Bronchial epithelial cell (primary cell): ENCODE results near the gene CYRIA. TPM values are rescaled to one million over a fixed set of nuclear protein-coding genes. Genes with fewer than 3 reads are reported as not detected.
A peak's percentile ranks its signal among the peaks of the same experiment; 100 is the strongest.

ENCODE experiments used
- DNase-seq: peaks from one replicate; pipeline ENCODE4 v3.0.0-alpha.2; 2010; ENCODE audit warnings: low read depth
- FAIRE-seq: peaks from 2 replicates; lab custom pipeline; 2011; peaks lifted over from hg19 to GRCh38; lab: Jason Lieb, UNC
- H3K27me3 ChIP-seq: 2 replicates; pipeline ENCODE4 v1.5.1; 2011; ENCODE audit warnings: low read length; ENCODE audit not compliant: control insufficient read depth, insufficient read depth
- H3K36me3 ChIP-seq: 2 replicates; pipeline ENCODE4 v1.5.1; 2011; ENCODE audit warnings: low read length; ENCODE audit not compliant: control insufficient read depth, insufficient read depth
- H3K4me3 ChIP-seq: 2 replicates; pipeline ENCODE4 v1.5.1; 2011; ENCODE audit warnings: mild to moderate bottlenecking, low read depth, low read length, control low read depth
- total RNA-seq: library from RNA; depleted of rRNA; stranded (reverse); fragments of >200 nt; gene quantifications from 2 replicates; pipeline ENCODE4 v1.2.1, GENCODE V29; 2014
- TF ChIP-seq, protein P1 (sequence below): IDR thresholded peaks from 2 replicates; pipeline ENCODE4 v1.5.1; 2011; ENCODE audit warnings: mild to moderate bottlenecking, moderate library complexity, low read length, control low read depth, inconsistent platforms; ENCODE audit not compliant: insufficient read depth, severe bottlenecking

Gene CYRIA
- total RNA-seq, 1 donor from 2014 or later: 0.79 TPM

DNA sequence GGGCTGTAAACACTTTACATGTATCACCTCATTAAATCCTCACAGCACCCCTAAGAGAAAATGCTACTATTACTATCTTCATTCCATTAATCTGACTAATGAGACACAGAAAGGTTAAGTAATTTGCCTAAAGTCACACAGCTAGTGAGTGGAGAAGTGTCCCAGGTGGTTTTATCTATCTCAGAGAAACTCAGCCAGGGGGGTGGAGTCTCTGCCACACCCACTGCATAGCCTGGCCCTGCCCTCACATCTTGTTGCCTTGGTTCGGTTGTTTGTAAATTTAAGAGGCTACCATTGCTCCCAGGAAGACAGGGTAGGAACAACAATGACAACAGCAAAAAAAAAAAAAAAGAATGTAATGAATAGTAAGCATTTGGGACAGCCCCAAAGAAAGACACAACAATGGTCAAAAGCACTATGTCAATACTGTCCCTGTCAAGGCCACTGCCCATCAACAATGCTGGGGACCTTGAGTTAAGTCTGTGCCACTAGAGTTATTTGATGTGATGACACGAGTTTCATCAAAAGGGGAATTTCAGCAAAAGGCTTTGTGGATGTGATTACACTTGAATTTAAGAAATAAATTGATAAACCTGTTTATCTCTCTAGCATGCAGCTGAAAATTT is 17.5 kb downstream of the CYRIA start:
- TF ChIP-seq, protein P1, sequence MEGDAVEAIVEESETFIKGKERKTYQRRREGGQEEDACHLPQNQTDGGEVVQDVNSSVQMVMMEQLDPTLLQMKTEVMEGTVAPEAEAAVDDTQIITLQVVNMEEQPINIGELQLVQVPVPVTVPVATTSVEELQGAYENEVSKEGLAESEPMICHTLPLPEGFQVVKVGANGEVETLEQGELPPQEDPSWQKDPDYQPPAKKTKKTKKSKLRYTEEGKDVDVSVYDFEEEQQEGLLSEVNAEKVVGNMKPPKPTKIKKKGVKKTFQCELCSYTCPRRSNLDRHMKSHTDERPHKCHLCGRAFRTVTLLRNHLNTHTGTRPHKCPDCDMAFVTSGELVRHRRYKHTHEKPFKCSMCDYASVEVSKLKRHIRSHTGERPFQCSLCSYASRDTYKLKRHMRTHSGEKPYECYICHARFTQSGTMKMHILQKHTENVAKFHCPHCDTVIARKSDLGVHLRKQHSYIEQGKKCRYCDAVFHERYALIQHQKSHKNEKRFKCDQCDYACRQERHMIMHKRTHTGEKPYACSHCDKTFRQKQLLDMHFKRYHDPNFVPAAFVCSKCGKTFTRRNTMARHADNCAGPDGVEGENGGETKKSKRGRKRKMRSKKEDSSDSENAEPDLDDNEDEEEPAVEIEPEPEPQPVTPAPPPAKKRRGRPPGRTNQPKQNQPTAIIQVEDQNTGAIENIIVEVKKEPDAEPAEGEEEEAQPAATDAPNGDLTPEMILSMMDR: no peak
- FAIRE-seq: no peak

DNA sequence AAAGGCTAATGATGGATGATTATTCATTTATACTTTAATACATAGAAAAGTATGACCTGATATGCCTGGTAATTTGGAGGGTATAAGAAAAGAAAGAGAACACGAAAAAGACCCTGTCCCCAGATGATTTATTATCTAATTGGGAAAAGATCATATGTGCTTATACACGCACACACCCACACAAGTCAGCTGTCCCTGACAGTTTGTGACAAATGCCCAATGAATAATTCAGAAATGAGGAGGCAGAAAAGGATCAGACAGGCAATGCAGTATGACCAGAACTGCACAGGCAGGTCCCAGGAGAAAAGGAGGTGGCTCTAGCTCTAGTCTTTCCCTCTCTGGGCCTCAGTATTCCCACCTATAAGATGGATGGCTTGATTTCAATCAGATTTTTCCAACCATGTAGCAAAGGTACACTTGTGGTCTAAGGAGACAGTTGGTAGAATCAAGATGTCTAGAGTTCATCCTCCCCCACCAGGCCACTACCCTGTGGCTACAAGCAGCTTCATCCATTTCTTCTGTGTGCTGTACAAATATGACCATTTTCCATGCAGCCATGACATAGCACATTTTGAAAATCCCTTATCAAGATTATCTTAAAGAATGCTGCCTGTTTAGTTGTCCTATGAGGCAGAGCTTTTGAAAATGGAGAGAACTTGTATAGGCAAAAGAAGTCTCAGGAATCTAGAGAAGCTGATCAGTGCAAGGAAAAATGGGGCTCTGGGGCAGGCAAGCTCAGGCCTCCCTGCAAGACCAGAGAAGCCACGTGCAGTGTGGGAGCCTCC is 19.7 kb downstream of the CYRIA start:
- Histone ChIP-seq H3K27me3 (no peaks in the 10 kb centered on the region), H3K4me3 (no peak overlapping the region), H3K36me3 (no peaks in the 10 kb centered on the region)
- TF ChIP-seq, protein P1: no peak
- DNase-seq: no peak
- FAIRE-seq: no peak

More for the DNA sequence above, 17.5 kb downstream of the CYRIA start:
- H3K4me3 ChIP-seq: no peak overlapping the region
- no peaks in the 10 kb centered on the region for H3K36me3 ChIP-seq
- no peaks in the 10 kb centered on the region for H3K27me3 ChIP-seq
- no peak for DNase-seq

DNA sequence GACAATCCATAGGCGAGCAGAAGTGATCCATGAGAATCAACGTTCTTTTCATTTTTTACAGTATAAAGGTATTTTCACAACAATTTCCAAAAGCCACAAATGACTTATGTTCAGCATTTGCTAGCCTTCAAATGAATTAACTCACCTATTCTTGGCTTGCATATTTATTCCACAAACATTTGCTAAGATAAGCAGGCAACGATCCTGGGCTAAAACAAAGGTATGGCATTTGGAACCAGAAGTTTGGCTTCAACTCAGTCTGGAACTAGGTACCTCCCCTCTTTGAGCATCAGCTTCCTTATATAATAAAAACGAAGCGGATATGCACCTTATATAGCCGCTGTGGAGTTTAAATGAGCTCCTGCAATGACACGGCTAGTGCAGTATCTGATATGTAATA is 20.5 kb downstream of the CYRIA start:
- FAIRE-seq (no peak), DNase-seq (no peak)
- TF ChIP-seq, protein P1: no peak
- H3K36me3 ChIP-seq: no peaks in the 10 kb centered on the region
- no peak overlapping the region for H3K4me3 ChIP-seq
- no peaks in the 10 kb centered on the region for H3K27me3 ChIP-seq

DNA sequence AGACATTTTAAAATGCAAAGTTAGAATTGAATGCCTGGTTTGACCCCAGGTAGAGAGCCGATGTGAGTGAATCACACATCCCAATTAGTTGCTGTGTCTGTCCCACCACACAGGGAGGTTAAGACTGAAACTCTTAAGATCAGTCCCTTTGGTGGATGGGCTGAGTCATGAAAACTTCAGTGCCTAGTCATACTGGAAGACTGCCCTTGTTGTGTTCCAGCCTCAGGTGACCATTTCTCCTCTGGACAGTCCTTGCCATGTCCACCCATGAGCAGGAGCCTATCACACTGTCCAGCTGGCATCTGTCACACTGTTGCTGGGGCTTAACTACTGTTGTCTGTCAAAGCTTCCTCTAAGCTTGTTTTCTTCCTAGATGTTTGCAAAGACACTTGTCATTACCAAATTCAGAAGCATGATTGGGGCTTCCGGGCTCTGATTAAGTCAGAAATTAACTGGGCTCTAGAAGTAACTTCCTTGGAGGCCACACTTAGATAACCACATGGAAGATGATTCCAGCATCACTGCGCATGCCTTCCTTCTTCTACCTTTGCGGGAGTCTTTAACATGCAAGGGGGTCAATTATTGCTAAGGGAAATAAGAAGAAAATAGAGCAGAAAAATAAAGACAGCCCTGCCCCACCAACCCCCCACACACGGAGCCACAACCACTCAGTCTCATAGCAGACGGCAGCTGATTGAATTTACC is 21.3 kb downstream of the CYRIA start:
- no peak for FAIRE-seq
- H3K4me3 ChIP-seq: no peak overlapping the region
- no peaks in the 10 kb centered on the region for H3K27me3 ChIP-seq
- TF ChIP-seq, protein P1: no peak
- DNase-seq: peak; percentile 30
- no peaks in the 10 kb centered on the region for H3K36me3 ChIP-seq

DNA sequence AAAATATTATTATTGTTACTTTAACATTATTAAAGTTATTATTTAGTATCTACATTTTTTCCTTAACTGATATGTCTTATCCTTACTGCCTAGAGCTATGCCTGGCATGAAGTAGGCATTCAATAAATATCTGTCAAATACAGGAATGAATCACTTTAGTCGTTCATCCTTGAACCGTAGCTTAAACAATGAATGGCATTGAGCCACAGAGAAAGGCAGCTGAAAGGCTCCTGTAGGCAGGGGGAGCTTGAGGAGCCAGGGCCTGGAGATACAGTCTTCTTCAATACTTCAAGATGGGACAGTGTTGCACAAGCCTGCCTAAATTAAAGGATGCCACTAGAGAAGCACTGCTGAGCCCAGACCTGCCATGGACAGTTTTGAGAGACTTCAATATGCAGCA is 22.5 kb downstream of the CYRIA start:
- H3K4me3 ChIP-seq: no peak overlapping the region
- FAIRE-seq (no peak), DNase-seq (no peak)
- H3K36me3 ChIP-seq: no peaks in the 10 kb centered on the region
- TF ChIP-seq, protein P1: no peak
- no peaks in the 10 kb centered on the region for H3K27me3 ChIP-seq
